DLD1 (cell line): ENCODE measurements around the gene NGRN.
"Not testable (repeated sequence)": the region's sequence is repeated elsewhere in the genome, so short reads cannot be mapped to it uniquely, and the experiment has no call there.

Experiments used
- in situ Hi-C: cut with HindIII; loops from 2 replicates; pipeline ENCODE4 v1.10.0; 2017; ENCODE audit warnings: low sequenced_read_pairs

NGRN gene

DNA sequence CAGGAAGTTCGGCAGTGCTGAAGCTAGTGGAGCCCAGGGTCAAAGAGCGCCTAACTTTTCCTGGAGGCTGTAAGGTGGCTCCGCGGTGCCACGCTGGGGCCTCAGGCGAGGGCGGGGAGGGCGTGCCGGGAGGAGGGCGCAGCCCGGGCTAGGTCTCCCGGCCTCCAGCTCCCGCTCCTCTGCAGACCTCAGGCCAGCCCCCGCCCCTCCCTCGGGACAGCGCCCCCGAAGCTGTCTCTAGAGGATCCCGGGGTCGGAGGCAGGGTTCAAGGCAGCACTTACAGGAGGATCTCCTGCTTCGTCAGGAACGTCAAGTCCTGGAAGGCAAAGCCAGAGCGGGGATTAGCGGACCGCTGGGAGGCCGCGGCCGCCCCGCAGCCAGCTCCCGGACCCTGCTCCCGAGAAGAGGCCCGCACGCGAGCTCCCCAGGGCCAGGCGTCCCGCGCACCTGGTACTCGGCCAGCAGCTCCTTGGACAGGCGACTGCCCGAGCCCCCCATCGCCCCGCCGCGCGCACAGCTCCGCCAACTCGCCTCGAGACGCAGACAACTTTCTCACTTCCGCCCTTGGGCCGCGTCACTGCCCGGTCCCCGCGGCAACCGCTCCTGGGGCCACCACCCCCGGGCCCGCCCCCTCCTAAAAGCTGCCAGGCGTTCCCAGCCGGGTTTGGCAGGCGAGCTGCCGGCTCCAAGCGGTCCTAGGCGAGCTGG is 31.9 kb upstream of the NGRN start, which contains the start of gene CIB1:
Gene CIB1, minus strand, starts transcription at position 555 of the 709 bp plus-strand sequence. Its CDS starts 56 bp downstream, at position 499.
- in situ Hi-C loops: no loop called here

GRCh38 chr15:90234096-90234988 is 31.1 kb upstream of the NGRN start, which contains the start of gene GDPGP1:
Gene GDPGP1, plus strand, starts transcription at chr15:90234209. Its CDS starts 6,700 bp downstream, at chr15:90240909.
- in situ Hi-C loops: no loop called here

- in situ Hi-C loops: no loop called here
These were observed 26.1 kb upstream of the NGRN start for GRCh38 chr15:90239371-90239770.

- in situ Hi-C loops: no loop called here
These were observed 24.6 kb upstream of the NGRN start for GRCh38 chr15:90240856-90241255.

DNA sequence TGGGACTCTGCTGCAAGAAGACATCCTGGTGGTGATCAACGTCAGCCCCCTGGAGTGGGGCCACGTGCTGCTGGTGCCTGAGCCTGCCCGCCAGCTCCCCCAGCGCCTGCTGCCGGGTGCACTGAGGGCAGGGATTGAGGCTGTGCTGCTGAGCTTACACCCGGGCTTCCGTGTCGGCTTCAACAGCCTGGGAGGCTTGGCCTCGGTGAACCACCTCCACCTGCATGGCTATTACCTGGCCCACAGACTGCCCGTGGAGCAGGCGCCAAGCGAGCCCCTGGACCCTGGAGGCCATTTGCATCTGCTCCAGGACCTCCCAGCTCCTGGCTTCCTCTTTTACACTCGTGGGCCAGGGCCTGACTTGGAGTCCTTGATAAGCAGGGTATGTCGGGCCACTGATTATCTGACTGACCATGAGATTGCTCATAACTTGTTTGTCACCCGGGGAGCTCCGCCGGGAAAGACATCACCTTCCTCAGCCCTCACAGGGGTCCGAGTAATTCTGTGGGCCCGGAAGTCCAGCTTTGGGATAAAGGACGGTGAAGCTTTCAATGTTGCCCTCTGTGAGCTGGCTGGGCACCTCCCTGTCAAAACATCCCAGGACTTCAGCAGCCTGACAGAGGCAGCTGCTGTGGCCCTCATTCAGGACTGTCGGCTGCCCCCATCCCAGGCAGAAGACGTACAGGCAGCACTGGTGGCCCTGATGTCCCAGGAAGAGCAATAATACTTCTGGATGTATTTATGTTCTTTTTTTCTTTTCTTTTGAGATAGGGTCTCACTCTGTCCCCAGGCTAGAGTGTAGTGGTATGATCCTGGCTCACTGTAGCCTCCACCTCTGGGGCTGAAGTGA is 23.9 kb upstream of the NGRN start:
- in situ Hi-C loops: no loop called here

GRCh38 chr15:90243943-90244639 is 21.4 kb upstream of the NGRN start:
- in situ Hi-C loops: no loop called here

DNA sequence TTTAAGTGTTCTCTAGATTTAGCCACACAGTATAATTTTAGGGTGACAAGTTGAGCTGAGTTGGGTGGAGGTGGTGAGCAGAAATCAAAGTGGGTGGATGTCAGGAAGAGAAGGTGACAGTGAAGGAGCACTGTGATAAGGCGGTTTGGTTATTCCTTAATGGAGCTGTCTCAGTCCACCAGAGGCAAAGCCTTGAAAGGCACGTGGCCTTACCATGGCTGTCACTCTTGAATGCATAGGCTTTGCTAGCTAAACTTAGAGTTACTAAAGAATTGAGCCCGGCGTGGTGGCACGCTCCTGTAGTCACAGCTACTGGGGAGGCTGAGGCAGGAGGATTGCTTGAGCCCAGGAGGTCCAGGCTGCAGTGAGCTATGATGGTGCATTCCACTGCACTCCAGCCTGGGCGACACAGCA is 16.7 kb upstream of the NGRN start:
- in situ Hi-C loops: no loop called here

DNA sequence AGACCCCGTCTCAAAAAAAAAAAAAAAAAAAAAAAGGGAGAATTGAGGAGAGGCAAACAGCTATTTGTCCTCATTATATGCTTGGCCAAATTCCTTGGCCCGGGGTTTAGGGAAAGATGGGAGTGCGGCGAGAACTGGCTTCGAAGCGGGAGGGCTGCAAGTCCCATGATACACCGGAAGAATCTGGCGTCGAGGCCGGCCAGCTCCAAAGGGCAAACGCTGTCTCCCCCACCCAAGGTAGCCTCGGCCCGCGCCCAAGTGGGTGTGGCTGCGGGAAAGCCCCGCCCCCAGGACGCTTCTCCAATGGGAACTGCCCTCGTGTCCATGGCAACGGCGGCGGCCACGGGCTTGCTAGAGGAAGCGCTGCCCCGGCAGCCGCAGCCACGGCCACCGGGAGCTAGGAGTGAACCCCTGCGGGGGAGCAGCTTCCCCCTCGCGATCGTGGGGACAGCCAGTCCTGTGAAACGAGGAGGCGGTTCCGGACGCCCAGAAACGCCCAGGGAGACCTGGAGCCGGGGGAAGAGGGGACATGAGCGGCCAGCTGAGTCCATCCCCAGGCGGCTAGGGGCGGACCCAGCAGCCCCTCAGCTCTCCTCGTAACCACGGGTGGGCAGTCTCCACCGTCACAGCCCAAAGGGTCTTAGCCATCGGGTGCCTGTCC is 16.1 kb upstream of the NGRN start, which contains the start of gene TTLL13:
Gene TTLL13, plus strand, starts transcription at position 354 of the 661 bp plus-strand sequence. CDS start 1,075 bp downstream, outside the sequence.
- in situ Hi-C loops: no loop called here

DNA sequence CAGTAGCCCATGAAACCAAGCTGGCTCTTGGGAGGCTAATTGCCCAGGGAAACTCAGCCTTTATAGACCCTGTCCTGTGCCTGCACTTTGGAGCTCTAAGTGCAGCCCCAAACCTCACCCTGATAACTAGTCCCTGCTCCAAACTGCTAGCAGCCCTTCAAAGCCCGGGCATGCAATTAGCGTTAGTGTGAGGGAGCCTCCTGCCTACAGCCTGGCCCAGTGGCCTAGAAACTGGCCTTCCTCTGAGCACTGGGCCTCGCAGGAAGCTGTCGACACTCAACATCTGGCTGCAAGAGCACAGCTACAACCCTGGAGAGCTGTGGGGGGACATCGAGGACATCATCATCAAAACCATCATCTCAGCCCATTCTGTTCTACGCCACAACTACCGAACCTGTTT is 7.7 kb upstream of the NGRN start:
- in situ Hi-C loops: no loop called here

DNA sequence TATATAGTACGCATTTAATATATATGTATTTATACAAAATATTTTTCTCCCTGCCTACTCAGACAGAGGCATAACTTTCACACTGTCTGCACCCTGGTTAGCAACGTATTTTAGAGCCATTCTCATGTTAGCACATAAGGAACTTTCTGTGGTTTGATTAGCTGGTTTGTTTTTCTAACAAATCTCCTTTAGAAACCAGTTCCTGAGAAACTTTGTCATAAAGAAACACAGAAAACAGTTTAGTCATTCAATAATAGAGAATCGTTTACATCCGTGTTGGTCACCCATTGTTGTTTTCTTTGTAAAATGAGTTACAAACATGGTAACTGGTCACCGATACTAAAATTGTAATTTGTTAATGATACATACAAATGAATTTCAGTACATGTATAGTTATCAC is 5.9 kb upstream of the NGRN start:
- in situ Hi-C loops: no loop called here

DNA sequence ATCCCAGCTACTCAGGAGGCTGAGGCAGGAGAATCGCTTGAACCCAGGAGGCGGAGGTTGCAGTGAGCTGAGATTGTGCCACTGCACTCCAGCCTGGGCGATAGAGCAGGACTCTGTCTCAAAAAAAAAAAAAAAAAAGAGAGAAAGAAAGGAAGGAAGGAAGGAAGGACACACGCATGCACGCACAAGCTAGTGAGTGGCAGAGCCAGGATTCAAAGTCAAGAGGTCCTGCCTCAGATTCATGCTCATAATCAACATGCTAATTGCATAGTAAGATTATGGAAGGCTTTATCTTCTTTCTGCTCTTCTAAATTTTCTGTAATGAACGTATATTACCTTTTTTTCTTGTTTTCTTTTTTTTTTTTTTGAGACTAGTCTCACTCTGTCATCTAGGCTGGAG is 4.7 kb upstream of the NGRN start:
- in situ Hi-C loops: not testable (repeated sequence)

GRCh38 chr15:90261811-90262210 is 3.7 kb upstream of the NGRN start:
- in situ Hi-C loops: no loop called here

- in situ Hi-C loops: no loop called here
These were observed 3.0 kb upstream of the NGRN start for GRCh38 chr15:90262426-90262825.

GRCh38 chr15:90264671-90265070 is 801 bp upstream of the NGRN start:
- in situ Hi-C loops: no loop called here

DNA sequence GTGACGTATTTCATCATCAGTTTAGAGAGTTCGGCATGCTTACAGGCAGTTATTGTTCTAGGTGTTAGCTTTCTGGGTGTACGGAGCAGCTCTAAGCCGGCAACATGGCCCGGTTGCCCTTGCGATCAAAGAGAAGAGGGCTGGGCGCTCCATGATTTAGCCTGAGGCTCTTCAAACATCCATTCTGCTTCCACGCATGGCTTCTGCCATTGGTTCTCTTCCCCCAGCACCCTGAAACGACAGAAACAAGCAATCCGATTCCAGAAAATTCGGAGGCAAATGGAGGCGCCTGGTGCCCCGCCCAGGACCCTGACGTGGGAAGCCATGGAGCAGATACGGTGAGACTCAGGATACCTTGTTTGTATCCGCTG is 574 bp downstream of the NGRN start:
- in situ Hi-C loops: no loop called here

- in situ Hi-C loops: no loop called here
These were observed 1.0 kb downstream of the NGRN start for GRCh38 chr15:90266485-90266884.

DNA sequence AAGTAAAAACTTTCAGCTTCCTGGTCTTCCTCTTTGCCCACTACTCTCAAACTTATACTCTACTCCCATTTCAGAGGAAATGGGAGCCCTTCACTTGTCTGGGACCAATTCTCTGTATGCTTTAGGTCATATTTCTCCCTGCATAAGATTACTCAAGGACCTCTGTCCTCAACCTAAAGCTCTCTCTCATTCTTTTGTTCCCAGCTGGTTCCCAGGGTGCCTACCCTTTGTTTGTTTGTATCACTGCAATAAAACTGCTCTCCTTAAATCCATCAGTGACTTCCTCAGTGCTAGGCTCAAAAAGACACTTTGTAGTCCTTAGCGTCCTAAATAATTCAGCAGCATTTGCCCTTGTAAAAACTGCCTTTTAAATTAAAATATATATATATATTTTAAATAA is 2.9 kb downstream of the NGRN start:
- in situ Hi-C loops: no loop called here

DNA sequence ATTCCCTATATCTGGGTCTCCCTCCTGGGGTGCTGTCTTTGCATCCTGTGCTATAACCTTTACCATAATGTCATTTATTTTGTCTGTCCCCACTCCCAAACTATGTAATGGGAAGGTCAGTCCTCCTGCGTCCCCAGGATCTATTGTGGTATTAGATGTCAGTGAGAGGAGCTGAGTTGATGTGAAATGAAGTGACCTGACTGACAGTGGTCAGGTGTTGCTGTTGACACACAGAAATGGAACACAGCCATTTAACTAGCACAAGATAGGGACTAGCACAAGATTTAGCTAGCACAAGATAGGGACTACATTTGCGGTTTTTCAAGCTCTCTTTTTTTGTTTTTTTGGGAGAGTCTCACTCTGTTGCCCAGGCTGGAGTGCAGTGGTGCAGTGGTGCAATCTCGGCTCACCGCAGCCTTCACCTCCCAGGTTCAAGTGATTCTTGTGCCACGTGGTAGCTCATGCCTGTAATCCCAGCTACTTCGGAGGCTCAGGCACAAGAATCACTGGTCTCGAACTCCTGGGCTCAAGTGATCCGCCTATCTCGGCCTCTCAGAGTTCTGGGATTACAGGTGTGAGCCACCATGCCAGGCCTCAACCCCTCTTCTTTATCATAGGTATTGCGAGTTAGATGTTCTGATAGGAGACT is 5.2 kb downstream of the NGRN start:
- in situ Hi-C loops: no loop called here

- in situ Hi-C loops: no loop called here
These were observed 6.1 kb downstream of the NGRN start for GRCh38 chr15:90271459-90272166.
